NCI-H2029 (cell line): ENCODE measurements around the gene NCK2.

Experiments used
- DNase-seq: peaks from one replicate; lab custom pipeline; 2025; lab: John Stamatoyannopoulos, UW

NCK2 gene

DNA sequence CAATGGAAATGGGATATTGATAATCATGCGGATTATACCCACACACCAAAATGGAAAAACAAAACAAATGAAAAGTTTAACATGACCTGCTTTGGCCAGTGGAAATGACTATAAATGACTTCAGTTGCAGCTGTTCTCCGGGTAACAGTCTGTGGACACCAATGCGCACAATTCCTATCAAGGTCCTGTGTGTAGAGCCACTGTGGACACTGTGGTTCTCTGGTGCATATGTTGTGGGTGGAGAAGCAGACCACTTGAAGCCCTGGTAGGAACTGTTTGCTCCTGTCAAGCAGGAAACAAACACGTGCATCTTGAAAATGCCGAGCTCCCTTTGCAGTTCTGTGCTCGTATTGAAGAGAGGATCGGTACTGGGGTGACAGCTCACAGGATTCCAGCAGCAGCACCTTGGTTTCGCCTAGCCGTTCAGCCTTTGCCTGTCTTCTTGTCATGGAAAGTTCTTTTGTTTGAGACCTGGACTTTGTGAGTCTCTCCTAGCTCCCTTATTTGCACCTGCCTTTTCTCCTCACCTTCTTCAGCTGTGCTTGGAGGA is 32.9 kb downstream of the NCK2 start:
- no peak for DNase-seq

- no peak for DNase-seq
Measured at GRCh38 chr2:105778080-105778607, 33.4 kb downstream of the NCK2 start.

DNA sequence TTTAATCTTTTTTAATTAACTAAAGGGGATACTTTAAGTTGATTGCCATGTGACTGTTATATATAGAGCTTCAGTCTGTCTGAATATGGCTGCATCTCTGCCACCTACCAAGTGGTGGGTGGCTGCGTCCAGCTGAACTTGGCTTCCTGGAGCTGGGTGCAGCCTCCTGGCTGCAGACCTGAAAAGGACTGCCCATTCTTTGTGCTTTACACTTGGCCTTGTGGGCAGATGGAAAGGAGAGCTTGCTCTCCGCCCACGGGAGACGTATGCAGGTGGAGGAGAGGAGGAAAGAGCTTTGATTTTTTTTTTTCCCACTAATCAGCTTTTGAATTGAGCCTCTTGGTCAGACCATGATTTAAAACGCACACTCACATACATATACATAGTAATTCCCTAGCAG is 34.7 kb downstream of the NCK2 start:
- DNase-seq, result no peak

DNA sequence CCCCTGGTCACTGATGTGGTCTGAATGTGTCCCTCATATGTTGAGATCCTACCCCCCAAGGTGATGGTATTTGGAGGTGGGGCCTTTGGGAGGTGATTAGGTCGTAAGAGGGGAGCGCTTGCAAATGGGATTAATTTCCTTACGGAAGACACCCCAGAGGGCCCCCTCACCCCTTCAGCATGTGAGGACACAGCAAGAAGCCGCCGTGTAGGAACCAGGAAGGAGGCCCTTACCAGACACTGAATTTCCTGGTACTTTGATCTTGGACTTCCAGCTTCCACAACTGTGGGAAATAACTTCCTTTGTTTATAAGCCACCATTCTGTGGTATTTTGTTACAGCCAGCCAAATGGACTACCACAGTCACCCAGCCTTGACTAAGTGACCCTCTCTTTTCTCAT is 35.9 kb downstream of the NCK2 start:
- no peak for DNase-seq

- DNase-seq, result no peak
Measured at GRCh38 chr2:105781274-105781978, 36.7 kb downstream of the NCK2 start.

DNA sequence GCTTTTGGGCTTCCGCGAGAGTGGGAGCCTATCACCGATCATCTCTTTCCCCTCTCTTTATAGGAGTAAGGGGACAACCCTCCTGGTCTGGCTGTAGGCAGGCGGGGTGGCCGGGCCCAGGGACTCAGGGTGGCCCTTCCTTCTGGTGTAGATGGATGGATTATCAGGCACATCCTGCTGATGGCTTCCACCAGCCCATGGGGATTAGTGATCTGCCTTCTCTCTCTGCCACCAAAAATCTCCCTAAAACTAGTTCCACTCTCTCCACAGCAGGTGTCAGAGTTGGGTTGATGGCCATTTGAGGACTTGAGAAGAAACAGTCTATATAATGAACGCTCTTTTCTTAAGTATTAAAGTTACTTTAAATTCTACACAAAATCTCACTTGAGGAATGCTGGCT is 37.4 kb downstream of the NCK2 start:
- DNase-seq, result no peak

GRCh38 chr2:105782646-105783045 is 37.9 kb downstream of the NCK2 start:
- no peak for DNase-seq

GRCh38 chr2:105783151-105783738 is 38.5 kb downstream of the NCK2 start:
- DNase-seq, result no peak

DNA sequence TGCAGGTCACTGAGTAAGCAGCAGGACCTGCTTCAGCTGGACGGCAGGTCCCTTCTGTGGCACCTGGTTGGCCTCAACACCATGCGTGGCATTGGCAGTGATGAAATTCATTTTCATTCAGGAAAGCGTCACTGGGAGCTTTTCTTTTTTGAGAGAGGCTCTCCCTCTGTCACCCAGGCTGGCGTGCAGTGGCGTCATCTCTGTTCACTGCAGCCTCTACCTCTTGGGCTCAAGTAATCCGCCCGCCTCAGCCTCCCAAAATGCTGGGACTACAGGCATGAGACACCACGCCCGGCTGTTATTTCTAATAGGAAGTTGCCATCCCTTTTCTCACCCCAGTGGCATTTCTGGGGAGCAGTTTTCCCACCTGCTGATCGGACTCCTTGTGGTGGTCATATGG is 39.3 kb downstream of the NCK2 start:
- no peak for DNase-seq

DNA sequence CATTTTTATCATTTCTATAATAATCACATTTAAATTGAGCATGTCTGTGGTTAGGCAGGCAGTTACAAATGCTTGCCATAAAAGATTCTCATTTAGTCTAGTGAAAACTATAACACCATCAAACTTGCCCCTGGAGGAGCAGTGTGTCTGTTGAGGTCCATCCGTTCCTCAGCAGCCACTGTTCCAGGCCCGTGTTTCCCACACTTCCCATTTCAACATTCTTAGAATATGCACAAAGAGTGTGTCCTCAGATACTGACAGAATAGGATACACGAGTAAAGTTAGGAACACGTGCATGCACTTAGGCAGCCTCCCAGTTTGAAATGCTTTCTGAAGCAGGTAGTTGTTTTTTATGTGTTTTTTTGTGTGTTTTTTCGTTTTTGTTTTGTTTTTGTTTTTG is 39.9 kb downstream of the NCK2 start:
- no peak for DNase-seq

- peak; percentile 61 for DNase-seq
Measured at GRCh38 chr2:105785095-105785847, 40.6 kb downstream of the NCK2 start.

- no peak for DNase-seq
Measured at GRCh38 chr2:105786231-105787230, 41.8 kb downstream of the NCK2 start.

- DNase-seq, result no peak
Measured at GRCh38 chr2:105787376-105788318, 42.9 kb downstream of the NCK2 start.

DNA sequence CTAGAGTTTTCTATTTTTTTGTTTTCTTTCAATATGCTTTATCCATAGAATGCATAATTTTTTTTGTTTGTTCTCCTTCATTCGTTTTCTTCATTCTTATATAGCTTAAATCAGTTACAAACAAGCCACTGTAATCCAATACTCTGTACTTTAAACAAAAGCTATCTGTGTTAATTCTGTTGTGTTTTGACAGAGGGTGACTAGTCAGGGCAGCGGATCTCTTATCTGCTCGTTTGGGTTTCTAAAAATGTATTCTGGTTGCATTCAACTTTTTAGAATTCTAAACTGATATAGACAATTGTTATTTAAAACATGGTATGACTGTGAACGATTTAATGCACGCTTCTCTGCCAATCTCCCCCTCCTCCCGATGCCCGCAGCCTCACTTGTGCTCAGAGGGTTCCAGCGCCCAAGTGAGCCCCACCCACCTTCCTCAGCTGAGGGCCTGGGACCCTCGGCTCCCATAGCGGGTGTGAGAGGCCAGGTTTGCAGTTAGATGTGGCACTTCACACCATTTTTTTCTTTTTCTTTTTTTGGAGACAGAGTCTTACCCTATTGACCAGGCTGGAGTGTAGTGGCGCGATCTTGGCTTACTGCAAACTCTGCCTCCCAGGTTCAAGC is 44.1 kb downstream of the NCK2 start:
- no peak for DNase-seq

DNA sequence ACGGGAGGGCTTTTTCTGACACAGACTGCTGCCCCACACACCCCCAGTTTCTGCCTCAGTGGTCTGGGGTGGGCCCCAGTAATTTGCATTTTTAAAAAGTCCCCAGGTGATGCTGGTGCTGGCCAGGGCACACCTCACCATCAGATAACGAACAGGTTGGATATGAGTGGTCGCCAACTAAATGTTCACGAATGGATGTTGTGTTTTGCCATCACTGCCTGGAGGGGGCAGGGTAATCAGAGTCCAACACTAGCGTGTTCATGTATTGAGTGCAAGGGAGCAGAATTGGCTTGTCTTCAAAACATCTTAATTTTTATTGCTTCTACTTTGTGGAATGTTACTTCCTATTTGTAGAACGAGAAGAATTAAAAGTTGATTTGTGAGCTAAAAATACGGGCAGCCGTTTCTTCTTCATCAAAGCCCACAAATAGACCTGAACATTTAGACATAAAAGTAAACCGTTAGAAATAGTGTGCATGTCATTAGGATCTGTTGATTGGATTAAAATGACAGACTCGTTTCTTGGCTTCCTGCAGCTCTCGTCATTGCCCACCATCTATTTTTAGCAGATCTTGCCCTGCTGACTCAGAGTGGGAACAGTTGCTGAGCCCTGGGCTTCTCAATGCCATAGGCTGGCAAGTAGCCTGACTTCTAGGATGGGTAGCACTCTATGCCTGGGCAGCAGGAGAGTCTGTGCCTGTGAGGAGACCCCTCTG is 45.2 kb downstream of the NCK2 start:
- DNase-seq, result no peak

- no peak for DNase-seq
Measured at GRCh38 chr2:105790461-105791149, 45.9 kb downstream of the NCK2 start.

DNA sequence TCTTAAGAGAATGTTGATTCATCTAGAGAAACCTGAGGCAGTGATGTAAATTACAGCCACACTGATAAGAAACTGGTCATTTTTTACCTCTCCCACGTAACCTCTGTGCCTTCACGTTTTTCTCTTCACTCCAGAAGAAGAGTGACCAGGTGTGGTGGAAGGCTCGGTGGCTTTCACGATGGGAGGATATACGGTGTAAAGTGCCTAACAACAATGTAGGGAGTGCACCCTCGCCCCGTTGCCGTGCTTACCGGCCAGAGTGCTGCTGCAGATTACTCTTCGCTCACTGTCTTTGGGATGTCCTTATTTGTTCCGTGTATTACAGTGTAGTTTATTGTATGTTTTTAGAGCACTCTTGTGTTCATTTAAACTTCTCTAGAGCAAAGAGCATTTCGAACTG is 46.5 kb downstream of the NCK2 start:
- no peak for DNase-seq

- DNase-seq, result no peak
Measured at GRCh38 chr2:105792561-105792960, 47.8 kb downstream of the NCK2 start.
